Activated CD4-positive, alpha-beta memory T cell treated with anti-CD3 and anti-CD28 coated beads for 36 hours (primary cell): ENCODE measurements around the gene SEMA3G. TPM values are rescaled to one million over a fixed set of nuclear protein-coding genes. Genes with fewer than 3 reads are reported as not detected.

ENCODE experiments used
- CTCF ChIA-PET: fragments of 350-600 bp; sonication (Branson Sonifier 250); formaldehyde crosslinking; loops from one replicate; lab custom pipeline; 2021; ENCODE audit warnings: antibody characterized with exemption, inconsistent platforms; lab: Charles Lee
- POLR2A ChIA-PET: fragments of 350-600 bp; sonication (Branson Sonifier 250); formaldehyde crosslinking; loops from one replicate; lab custom pipeline; 2021; ENCODE audit warnings: antibody characterized with exemption; lab: Charles Lee
- DNase-seq: peaks from one replicate; pipeline ENCODE4 v3.0.0-alpha.2; 2020
- H3K27ac Mint-ChIP-seq: one replicate; pipeline ENCODE4 v1.8.0; 2021; ENCODE audit warnings: mixed read lengths
- H3K27me3 Mint-ChIP-seq: one replicate; pipeline ENCODE4 v1.8.0; 2021; ENCODE audit warnings: mixed read lengths
- H3K36me3 Mint-ChIP-seq: one replicate; pipeline ENCODE4 v1.8.0; 2021; ENCODE audit warnings: mixed read lengths
- H3K4me1 Mint-ChIP-seq: one replicate; pipeline ENCODE4 v1.8.0; 2021; ENCODE audit warnings: low read depth, mixed read lengths
- H3K4me3 Mint-ChIP-seq: one replicate; pipeline ENCODE4 v1.8.0; 2021; ENCODE audit warnings: mild to moderate bottlenecking, mixed read lengths
- H3K9me3 Mint-ChIP-seq: one replicate; pipeline ENCODE4 v1.8.0; 2021; ENCODE audit warnings: mixed read lengths
- intact Hi-C: fragments of 100-400 bp; cut with micrococcal nuclease; formaldehyde crosslinking; loops from one replicate; pipeline ENCODE4 v1.15.1; 2023
- total RNA-seq, 2 experiments: library from RNA; stranded (reverse); gene quantifications; one replicate each; pipeline ENCODE4 v1.2.3, GENCODE V29; 2021

SEMA3G gene
- total RNA-seq, 2 experiments from 2014 or later = 0.10 to 0.14 TPM

DNA sequence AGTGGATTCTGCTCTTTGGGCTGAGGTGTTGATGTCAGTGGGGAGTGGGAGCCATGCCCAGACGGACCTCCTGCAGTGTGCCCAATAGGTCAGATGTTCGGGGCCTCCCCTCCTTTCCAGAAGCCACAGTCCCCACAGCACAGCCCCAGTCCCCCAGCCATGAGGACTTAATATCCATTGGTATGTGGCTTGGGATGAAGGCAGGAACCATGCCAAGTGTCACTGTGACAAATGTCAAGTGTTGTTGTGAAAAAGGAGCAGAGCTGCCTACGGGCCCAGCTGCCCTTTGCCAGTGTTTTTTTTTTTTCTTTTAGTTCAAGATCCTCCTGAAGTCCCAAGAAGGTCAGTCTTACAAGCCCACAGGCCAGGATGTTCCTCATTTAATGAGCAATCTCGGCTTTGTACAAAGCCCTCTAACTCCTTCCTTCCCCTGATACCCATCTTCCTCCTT, 12.2 kb downstream of the SEMA3G start:
- Mint-ChIP-seq H3K4me3 (no peak overlapping the region), H3K27ac (no peak overlapping the region), H3K36me3 (no peaks in the 10 kb centered on the region), H3K4me1 (peaks cover 3% of the 10 kb centered on the region), H3K27me3 (no peaks in the 10 kb centered on the region), H3K9me3 (no peaks in the 10 kb centered on the region)
- ChIA-PET POLR2A (no interaction called here), CTCF (interaction anchor here (1.2 to 10.7 kb wide), 4 partner anchors 8 to 20 kb away, joined by 3 to 172 read pairs (median 14); partner anchors contain the start of gene SEMA3G)
- DNase-seq = no peak
- intact Hi-C loops = no loop called here

DNA sequence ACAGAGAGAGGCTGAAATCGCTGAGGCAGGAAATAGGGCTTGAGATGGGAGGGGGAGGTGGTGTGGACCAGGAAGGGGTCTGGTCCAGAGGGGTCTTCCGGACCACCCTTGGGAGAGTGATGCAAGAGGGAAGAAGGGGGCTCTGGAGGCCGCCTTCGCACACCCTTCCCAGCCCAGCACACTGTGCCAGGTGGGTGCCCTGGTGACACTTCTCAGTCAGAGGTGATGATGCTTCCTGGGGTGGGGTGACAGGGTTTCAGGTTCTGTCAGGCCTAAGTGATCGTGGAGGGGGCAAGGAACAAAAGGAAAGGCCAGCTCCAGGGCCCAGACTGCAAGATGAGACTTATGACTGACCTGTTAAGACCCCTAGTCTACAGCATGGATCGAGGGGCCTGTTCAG, 12.7 kb downstream of the SEMA3G start:
- CTCF ChIA-PET = interaction anchor here (0.5 to 10.7 kb wide), 3 partner anchors 13 to 326 kb away, joined by 3 to 172 read pairs (median 25); partner anchors contain the start of gene SEMA3G
- Mint-ChIP-seq H3K4me3 (no peak overlapping the region), H3K27ac (peak overlapping the region; percentile 4), H3K9me3 (no peaks in the 10 kb centered on the region), H3K27me3 (no peaks in the 10 kb centered on the region), H3K4me1 (peaks cover 3% of the 10 kb centered on the region), H3K36me3 (no peaks in the 10 kb centered on the region)
- POLR2A ChIA-PET = no interaction called here
- no peak for DNase-seq
- intact Hi-C loops = no loop called here

DNA sequence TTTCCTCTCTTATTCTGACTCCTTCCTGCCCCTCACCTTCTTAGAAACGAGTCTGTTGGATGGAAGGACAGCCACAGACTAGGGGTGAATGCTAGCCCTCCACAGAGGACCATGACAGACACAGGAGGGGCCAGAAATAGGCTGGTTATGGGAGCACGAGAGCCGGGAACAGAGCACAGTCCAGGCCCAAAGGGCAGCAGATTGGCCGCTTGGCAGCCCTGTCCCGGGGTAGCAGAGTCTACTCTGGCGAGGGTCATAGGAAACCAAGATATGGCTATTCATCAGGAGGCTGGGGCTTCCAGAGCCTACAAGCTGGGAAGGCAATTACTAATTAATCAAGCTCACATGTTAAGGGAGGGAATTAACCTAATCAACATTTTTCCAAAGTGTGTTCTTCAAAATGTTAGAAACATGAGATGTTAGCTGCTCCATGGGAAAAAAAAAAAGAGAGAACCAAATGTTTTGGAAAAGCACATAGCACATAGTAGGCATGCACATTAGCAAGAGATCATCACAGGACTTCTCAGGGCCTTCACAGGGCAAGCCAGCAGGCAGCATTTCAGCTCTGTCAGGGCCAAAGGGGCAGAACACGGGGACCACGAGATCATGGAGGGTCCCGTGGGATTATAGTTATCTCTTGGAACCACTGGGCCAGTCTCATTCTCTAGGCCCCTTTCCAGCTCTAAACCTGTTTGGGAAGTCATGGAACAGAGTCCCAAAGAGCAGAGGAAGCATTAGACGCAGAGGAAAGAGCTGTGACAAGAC, 13.3 kb downstream of the SEMA3G start:
- intact Hi-C loops = no loop called here
- ChIA-PET POLR2A (no interaction called here), CTCF (interaction anchor here (0.5 to 10.7 kb wide), 4 partner anchors 14 to 327 kb away, joined by 3 to 172 read pairs (median 14); partner anchors contain the start of genes SEMA3G and TNNC1)
- H3K4me1 Mint-ChIP-seq = peaks cover 3% of the 10 kb centered on the region
- DNase-seq = no peak
- no peaks in the 10 kb centered on the region for H3K36me3 Mint-ChIP-seq
- no peaks in the 10 kb centered on the region for H3K9me3 Mint-ChIP-seq
- no peak overlapping the region for H3K4me3 Mint-ChIP-seq
- peak overlapping the region; percentile 4 for H3K27ac Mint-ChIP-seq
- no peaks in the 10 kb centered on the region for H3K27me3 Mint-ChIP-seq

DNA sequence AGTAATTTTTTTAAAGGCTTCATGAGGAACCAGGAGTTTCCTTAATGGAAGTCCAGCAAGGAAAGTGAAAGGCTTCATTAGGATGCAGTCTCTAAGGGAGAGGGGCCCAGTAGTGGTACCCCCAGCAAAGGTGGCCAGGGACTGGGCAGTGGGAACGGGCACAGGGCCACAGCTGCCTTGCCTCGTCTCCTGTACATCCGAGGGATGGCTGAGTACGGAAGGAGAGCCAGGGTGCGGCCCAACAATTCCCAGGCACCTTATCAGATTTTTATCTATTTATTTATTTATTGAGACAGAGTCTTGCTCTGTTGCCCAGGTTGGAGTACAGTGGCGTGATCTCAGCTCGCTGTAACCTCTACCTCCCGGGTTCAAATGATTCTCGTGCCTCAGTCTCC, 14.5 kb downstream of the SEMA3G start:
- CTCF ChIA-PET = interaction anchor here (3.8 to 10.7 kb wide), 2 partner anchors 15 to 18 kb away, joined by 25 to 172 read pairs; partner anchors contain the start of gene SEMA3G
- peaks cover 3% of the 10 kb centered on the region for H3K4me1 Mint-ChIP-seq

DNA sequence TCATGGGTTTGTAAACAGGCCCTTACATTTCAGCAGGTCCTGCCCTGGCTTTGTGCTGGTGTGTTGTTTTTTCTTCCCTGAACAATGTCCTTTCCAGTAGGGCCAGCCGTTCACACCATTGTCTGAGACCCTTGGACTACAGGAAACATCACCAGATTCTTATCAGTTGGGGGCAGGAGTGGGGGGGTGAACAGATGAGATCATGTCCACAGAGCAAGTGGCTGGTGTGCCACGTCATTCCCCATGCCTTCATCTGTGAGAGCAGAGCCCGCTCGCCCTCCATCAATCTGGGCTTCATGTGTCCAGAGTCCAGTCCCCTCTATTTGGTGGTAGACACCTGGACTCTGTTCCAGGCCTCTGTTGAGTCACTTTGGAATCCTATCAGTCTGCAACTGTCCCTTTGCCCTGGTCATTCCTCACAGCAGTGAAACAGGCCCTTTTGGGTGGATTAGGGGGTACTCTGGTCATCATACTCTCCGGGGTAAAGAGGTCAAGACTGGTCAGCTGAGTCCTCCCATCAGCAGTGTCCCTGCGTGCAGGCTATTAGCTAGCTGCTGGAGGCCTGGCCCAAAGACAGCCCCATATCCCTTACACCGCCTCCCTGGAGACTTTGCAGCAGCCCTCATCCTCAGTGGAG, 15.0 kb downstream of the SEMA3G start:
- intact Hi-C loops = no loop called here
- no peak for DNase-seq
- no peak overlapping the region for H3K4me3 Mint-ChIP-seq
- ChIA-PET POLR2A (no interaction called here), CTCF (interaction anchor here (0.7 to 10.7 kb wide), 5 partner anchors 10 to 22 kb away, joined by 3 to 172 read pairs (median 19); partner anchors contain the start of gene SEMA3G)
- H3K27ac Mint-ChIP-seq = no peak overlapping the region
- H3K4me1 Mint-ChIP-seq = peaks cover 3% of the 10 kb centered on the region
- H3K27me3 Mint-ChIP-seq = no peaks in the 10 kb centered on the region
- no peaks in the 10 kb centered on the region for H3K36me3 Mint-ChIP-seq
- H3K9me3 Mint-ChIP-seq = no peaks in the 10 kb centered on the region

More for the DNA sequence above, 14.5 kb downstream of the SEMA3G start:
- H3K27me3 Mint-ChIP-seq = no peaks in the 10 kb centered on the region
- no peak overlapping the region for H3K27ac Mint-ChIP-seq
- intact Hi-C loops = no loop called here
- no peaks in the 10 kb centered on the region for H3K36me3 Mint-ChIP-seq
- H3K9me3 Mint-ChIP-seq = no peaks in the 10 kb centered on the region
- POLR2A ChIA-PET = no interaction called here
- no peak overlapping the region for H3K4me3 Mint-ChIP-seq
- DNase-seq = no peak

DNA sequence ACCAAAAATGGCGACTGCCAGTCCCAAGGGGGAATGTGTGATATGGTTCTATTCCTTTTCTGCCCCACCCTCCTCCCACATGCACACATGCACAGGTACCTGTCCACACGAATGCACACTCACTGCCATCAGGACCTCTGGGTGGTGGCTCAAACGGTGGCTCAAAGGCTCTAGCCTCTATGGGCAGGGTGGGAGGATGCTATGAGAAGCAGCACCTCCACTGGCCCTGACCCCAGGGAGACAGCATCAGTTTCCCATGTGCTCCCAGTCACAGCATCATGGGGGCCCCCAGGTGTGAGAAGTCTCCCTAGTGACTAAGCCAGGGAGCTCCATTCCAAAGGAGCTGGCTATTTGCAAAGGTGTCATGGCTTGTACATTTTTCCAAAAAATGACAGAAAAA, 15.9 kb downstream of the SEMA3G start:
- Mint-ChIP-seq H3K9me3 (no peaks in the 10 kb centered on the region), H3K4me1 (peaks cover 3% of the 10 kb centered on the region), H3K27me3 (no peaks in the 10 kb centered on the region), H3K27ac (no peak overlapping the region), H3K4me3 (no peak overlapping the region), H3K36me3 (no peaks in the 10 kb centered on the region)
- no peak for DNase-seq
- ChIA-PET CTCF (interaction anchor here (0.7 to 10.7 kb wide), 9 partner anchors 8 to 209 kb away, joined by 3 to 172 read pairs (median 5); partner anchors contain the start of gene SEMA3G), POLR2A (no interaction called here)
- intact Hi-C loops = no loop called here

DNA sequence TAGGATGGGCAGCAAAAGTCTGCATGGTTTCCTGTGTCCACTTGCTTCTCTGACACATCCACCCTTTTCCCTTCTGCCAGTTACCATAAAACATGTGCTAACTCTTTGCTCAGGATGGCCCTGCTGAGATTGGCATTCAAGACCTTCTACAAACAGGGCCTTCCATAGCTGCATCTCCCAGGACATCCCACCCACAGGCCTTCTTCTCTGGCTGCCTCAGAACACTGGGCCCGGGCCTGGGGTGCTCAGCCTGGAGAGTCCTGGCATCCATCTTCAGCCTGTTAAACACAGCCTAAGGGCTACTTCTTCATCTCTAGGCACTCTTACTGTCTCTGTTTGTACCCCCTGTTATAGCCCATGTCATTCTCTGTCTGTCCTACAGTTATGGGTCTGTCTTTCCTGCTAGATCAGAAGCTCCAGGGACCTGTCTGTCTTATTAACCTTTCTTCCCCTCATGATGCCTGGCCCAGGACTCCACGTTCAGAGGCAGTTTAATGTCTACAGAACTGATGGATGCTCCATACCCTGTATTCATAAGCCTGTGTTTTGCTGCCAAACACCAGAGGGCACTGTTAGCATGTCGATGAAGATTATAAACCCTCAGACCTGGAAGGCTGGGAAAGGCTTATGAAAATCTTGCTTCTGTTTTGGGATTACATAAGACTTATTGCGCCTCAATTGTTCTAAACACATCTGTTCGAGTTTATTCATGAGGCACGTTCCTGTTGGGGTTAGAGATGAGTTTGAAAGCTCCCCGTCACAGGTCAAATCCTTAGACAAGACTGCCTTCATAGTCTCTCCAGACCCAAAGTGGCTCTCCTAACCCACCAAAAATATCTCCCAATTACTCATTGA, 16.5 kb downstream of the SEMA3G start:
- POLR2A ChIA-PET = no interaction called here
- CTCF ChIA-PET = interaction anchor here (0.8 to 10.7 kb wide), 9 partner anchors 8 to 208 kb away, joined by 3 to 172 read pairs (median 5); partner anchors contain the start of gene SEMA3G
- Mint-ChIP-seq H3K27ac (no peak overlapping the region), H3K9me3 (no peaks in the 10 kb centered on the region), H3K27me3 (no peaks in the 10 kb centered on the region), H3K4me3 (no peak overlapping the region), H3K4me1 (peaks cover 3% of the 10 kb centered on the region), H3K36me3 (no peaks in the 10 kb centered on the region)
- intact Hi-C loops = loop anchor here (1.0 kb wide), 1 partner anchor 17 kb away; the partner anchor contains the start of gene SEMA3G
- DNase-seq = peak; percentile 37

DNA sequence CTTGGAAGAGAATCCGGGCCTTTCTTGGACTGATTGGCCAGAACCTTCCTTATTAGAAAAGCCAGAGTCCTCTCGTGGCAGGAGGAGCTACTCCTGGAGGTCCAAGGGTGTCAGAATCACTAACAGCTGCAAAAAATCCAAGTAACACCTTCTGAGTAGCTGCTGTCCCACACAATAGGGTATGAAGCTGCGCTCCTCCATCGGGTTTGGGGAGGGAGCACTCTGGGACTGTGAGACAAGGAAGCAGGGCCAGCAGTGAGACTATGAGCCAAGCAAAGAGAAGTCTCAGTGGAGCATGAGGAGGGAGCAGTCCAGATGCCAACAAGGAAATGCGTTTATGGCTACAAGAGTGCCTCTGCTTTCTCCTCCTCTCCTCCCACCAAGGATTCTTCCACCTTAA, 21.7 kb downstream of the SEMA3G start:
- Mint-ChIP-seq H3K4me3 (no peak overlapping the region), H3K9me3 (no peaks in the 10 kb centered on the region), H3K36me3 (peaks cover 1% of the 10 kb centered on the region), H3K27me3 (no peaks in the 10 kb centered on the region), H3K27ac (no peak overlapping the region), H3K4me1 (no peaks in the 10 kb centered on the region)
- ChIA-PET CTCF (interaction anchor here (0.7 kb wide), 1 partner anchor 11 kb away, joined by 4 read pairs; no protein-coding TSS in a partner anchor), POLR2A (no interaction called here)
- intact Hi-C loops = no loop called here
- DNase-seq = no peak

DNA sequence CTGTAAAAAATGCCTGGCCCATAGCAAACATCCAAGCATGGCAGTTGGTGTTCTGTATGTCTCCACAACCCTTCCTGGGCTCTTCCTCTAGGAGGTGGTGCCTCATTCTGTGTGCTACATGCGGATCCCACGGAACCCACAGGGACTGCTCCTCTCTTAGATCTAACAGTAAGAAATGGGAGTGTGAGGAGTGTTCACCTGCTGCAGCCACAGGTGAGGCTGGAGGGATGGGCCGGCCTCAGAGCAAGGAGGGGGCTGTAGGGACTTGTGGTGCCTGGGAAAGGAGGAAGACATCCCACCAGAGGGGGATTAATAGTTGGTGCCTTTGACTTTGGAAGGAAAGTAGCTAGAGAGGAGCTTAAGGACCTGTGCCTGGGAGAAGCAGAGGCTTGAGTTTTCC, 22.2 kb downstream of the SEMA3G start:
- ChIA-PET POLR2A (no interaction called here), CTCF (interaction anchor here (0.7 kb wide), 1 partner anchor 10 kb away, joined by 4 read pairs; no protein-coding TSS in a partner anchor)
- no peak for DNase-seq
- H3K27ac Mint-ChIP-seq = no peak overlapping the region
- intact Hi-C loops = no loop called here
- no peak overlapping the region for H3K4me3 Mint-ChIP-seq
- peaks cover 1% of the 10 kb centered on the region for H3K36me3 Mint-ChIP-seq
- no peaks in the 10 kb centered on the region for H3K27me3 Mint-ChIP-seq
- no peaks in the 10 kb centered on the region for H3K4me1 Mint-ChIP-seq
- H3K9me3 Mint-ChIP-seq = no peaks in the 10 kb centered on the region

DNA sequence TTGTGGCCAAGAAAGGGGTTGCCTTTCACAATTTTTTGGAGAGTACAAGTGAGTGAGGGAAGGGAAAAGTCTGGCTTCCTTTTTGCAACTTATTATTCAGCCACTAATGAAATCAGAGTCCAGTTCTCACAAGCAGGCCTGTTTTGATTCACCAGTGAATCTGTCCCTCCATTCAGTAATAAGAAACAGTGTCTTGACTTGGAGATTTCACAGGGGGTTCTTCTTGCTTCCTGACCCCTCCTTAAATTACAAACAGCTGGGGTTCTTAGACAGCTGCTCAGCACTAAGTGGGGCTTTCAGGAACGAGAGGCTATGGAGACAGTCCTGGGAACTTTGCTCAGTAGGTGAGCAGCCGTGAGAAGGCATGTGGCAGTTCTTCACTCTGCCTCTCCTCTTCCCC, 24.5 kb downstream of the SEMA3G start:
- DNase-seq = no peak

DNA sequence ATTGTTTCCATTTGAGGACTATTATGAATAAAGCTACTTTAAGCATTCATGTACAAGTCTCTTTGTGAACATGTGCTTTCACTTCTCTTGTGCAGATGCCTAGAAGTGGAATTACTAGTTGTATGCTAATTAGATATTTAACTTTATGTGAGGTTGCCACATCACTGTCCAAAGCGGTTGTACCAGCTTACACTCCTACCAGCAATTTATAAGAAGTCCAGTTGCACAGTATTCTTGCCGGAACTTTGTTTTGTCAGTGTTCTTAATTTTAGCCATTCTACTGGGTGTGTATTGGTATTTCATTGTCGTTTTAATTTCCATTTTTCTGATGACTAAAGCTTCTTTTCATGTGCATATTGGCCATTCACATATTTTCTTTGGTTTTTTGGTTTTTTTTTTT, 29.1 kb downstream of the SEMA3G start:
- Mint-ChIP-seq H3K36me3 (peaks cover 6% of the 10 kb centered on the region), H3K4me1 (peaks cover 9% of the 10 kb centered on the region), H3K27me3 (no peaks in the 10 kb centered on the region), H3K9me3 (no peaks in the 10 kb centered on the region), H3K4me3 (no peak overlapping the region), H3K27ac (no peak overlapping the region)
- intact Hi-C loops = no loop called here
- CTCF ChIA-PET = interaction anchor here (1.0 to 1.3 kb wide), 2 partner anchors 31 to 32 kb away, joined by 3 to 5 read pairs; no protein-coding TSS in a partner anchor
- DNase-seq = no peak
- POLR2A ChIA-PET = no interaction called here

More for the DNA sequence above, 24.5 kb downstream of the SEMA3G start:
- H3K27ac Mint-ChIP-seq = no peak overlapping the region
- no peak overlapping the region for H3K4me3 Mint-ChIP-seq
- no peaks in the 10 kb centered on the region for H3K27me3 Mint-ChIP-seq
- H3K36me3 Mint-ChIP-seq = peaks cover 1% of the 10 kb centered on the region
- intact Hi-C loops = no loop called here
- peaks cover 2% of the 10 kb centered on the region for H3K4me1 Mint-ChIP-seq
- ChIA-PET CTCF (interaction anchor here (1.3 to 3.6 kb wide), 4 partner anchors 8 to 25 kb away, joined by 3 to 19 read pairs (median 5); partner anchors contain the start of gene SEMA3G), POLR2A (no interaction called here)
- H3K9me3 Mint-ChIP-seq = no peaks in the 10 kb centered on the region
